ENCODE results near the gene TDRD9.

The TDRD9 gene

GRCh38 chr14:103882503-103883262 is 45.6 kb upstream of the TDRD9 start:
- in situ Hi-C loops (cut with HindIII; ENCODE audit: low sequenced_read_pairs) = no loop called here
- DNase-seq (ENCODE audit: low read depth) = no peak
- TF ChIP-seq, protein P1, sequence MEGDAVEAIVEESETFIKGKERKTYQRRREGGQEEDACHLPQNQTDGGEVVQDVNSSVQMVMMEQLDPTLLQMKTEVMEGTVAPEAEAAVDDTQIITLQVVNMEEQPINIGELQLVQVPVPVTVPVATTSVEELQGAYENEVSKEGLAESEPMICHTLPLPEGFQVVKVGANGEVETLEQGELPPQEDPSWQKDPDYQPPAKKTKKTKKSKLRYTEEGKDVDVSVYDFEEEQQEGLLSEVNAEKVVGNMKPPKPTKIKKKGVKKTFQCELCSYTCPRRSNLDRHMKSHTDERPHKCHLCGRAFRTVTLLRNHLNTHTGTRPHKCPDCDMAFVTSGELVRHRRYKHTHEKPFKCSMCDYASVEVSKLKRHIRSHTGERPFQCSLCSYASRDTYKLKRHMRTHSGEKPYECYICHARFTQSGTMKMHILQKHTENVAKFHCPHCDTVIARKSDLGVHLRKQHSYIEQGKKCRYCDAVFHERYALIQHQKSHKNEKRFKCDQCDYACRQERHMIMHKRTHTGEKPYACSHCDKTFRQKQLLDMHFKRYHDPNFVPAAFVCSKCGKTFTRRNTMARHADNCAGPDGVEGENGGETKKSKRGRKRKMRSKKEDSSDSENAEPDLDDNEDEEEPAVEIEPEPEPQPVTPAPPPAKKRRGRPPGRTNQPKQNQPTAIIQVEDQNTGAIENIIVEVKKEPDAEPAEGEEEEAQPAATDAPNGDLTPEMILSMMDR (IDR thresholded peaks at IDR 0.05; ENCODE audit: low read depth, low read length, missing control alignments) = no peak
- no peak overlapping the region for H3K4me3 ChIP-seq (ENCODE audit: low read depth, low read length)

- TF ChIP-seq, protein P1 (IDR thresholded peaks at IDR 0.05; ENCODE audit: low read depth, low read length, missing control alignments) = no peak
Measured at GRCh38 chr14:103883263-103883523, 45.1 kb upstream of the TDRD9 start.

DNA sequence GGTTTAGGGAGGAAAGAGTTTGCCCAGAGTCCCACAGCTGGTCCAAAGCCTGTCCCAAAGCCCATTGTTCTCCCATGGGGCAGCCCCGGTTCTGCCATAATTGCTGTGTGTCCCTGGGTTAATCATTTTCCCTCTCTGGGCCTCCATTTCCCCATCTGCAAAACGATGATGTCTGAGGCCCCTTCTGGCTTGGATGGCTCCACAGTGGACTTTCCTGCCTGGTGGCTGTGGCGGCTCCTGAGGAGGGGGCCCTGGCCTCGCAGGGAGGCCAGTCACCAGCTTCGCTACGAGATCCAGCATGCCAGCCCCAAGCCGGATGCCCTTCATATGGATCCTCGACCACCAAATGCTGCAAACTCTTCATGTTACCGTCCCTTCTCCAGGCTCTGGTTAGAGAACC is 43.4 kb upstream of the TDRD9 start:
- no peak overlapping the region for H3K4me3 ChIP-seq (ENCODE audit: low read depth, low read length)
- DNase-seq (ENCODE audit: low read depth) = no peak
- TF ChIP-seq, protein P1 (IDR thresholded peaks at IDR 0.05; ENCODE audit: low read depth, low read length, missing control alignments) = no peak
- in situ Hi-C loops (cut with HindIII; ENCODE audit: low sequenced_read_pairs) = no loop called here

More at GRCh38 chr14:103883263-103883523, 45.1 kb upstream of the TDRD9 start:
- DNase-seq (ENCODE audit: low read depth) = no peak
- no peak overlapping the region for H3K4me3 ChIP-seq (ENCODE audit: low read depth, low read length)
- in situ Hi-C loops (cut with HindIII; ENCODE audit: low sequenced_read_pairs) = no loop called here

- in situ Hi-C loops (cut with HindIII; ENCODE audit: low sequenced_read_pairs) = no loop called here
- TF ChIP-seq, protein P1 (IDR thresholded peaks at IDR 0.05; ENCODE audit: low read depth, low read length, missing control alignments) = no peak
- DNase-seq (ENCODE audit: low read depth) = no peak
- no peak overlapping the region for H3K4me3 ChIP-seq (ENCODE audit: low read depth, low read length)
Measured at GRCh38 chr14:103885509-103885932, 42.7 kb upstream of the TDRD9 start.

- no peak overlapping the region for H3K4me3 ChIP-seq (ENCODE audit: low read depth, low read length)
- DNase-seq (ENCODE audit: low read depth) = no peak
- TF ChIP-seq, protein P1 (IDR thresholded peaks at IDR 0.05; ENCODE audit: low read depth, low read length, missing control alignments) = peak; percentile 61
- in situ Hi-C loops (cut with HindIII; ENCODE audit: low sequenced_read_pairs) = no loop called here
Measured at GRCh38 chr14:103886304-103887169, 41.7 kb upstream of the TDRD9 start.

GRCh38 chr14:103887170-103887501 is 41.1 kb upstream of the TDRD9 start:
- in situ Hi-C loops (cut with HindIII; ENCODE audit: low sequenced_read_pairs) = no loop called here
- TF ChIP-seq, protein P1 (IDR thresholded peaks at IDR 0.05; ENCODE audit: low read depth, low read length, missing control alignments) = no peak
- no peak for DNase-seq (ENCODE audit: low read depth)
- no peak overlapping the region for H3K4me3 ChIP-seq (ENCODE audit: low read depth, low read length)

All from astrocyte of the cerebellum (primary cell).